ES-I3 (cell line): ENCODE results near the gene HOXD11.
A peak's percentile ranks its signal among the peaks of the same experiment; 100 is the strongest.

ENCODE experiments used
- H3K36me3 ChIP-seq: 2 replicates; pipeline ENCODE4 v1.6.1; 2013; ENCODE audit warnings: mild to moderate bottlenecking, low read length, control low read depth, moderate library complexity; ENCODE audit not compliant: insufficient read depth
- H3K4me1 ChIP-seq: 2 replicates; pipeline ENCODE4 v1.6.1; 2013; ENCODE audit warnings: mild to moderate bottlenecking, control low read depth, low read length; ENCODE audit not compliant: insufficient read depth
- H3K9ac ChIP-seq: 2 replicates; pipeline ENCODE4 v1.6.1; 2013; ENCODE audit warnings: low read depth, mild to moderate bottlenecking, low read length, moderate library complexity
- H3K9me3 ChIP-seq: 2 replicates; pipeline ENCODE4 v1.6.1; 2013; ENCODE audit warnings: mild to moderate bottlenecking, low read length, moderate library complexity; ENCODE audit not compliant: control insufficient read depth, insufficient read depth

Gene HOXD11

DNA sequence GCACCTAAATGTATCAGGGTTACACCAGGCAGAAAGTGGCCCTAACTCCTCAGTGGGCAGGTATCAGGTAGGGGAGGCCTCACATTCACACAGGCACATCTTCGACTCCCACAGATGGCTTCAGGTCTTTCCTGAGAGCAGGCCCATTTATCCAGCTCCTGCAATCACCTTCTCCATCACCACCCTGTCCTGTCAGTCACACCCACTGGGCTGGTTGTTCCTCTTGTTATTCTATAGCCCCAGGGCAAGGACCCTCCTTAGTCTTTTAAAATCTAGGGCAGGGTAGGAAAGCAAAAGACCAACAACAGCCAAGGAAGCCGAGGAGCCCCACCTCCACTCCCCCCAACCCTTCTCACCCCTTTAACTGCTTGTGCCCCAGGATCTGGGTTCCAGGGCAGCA, 35.2 kb downstream of the HOXD11 start:
- Histone ChIP-seq H3K36me3 (no peaks in the 10 kb centered on the region), H3K9me3 (no peaks in the 10 kb centered on the region), H3K4me1 (no peaks in the 10 kb centered on the region), H3K9ac (no peak overlapping the region)

DNA sequence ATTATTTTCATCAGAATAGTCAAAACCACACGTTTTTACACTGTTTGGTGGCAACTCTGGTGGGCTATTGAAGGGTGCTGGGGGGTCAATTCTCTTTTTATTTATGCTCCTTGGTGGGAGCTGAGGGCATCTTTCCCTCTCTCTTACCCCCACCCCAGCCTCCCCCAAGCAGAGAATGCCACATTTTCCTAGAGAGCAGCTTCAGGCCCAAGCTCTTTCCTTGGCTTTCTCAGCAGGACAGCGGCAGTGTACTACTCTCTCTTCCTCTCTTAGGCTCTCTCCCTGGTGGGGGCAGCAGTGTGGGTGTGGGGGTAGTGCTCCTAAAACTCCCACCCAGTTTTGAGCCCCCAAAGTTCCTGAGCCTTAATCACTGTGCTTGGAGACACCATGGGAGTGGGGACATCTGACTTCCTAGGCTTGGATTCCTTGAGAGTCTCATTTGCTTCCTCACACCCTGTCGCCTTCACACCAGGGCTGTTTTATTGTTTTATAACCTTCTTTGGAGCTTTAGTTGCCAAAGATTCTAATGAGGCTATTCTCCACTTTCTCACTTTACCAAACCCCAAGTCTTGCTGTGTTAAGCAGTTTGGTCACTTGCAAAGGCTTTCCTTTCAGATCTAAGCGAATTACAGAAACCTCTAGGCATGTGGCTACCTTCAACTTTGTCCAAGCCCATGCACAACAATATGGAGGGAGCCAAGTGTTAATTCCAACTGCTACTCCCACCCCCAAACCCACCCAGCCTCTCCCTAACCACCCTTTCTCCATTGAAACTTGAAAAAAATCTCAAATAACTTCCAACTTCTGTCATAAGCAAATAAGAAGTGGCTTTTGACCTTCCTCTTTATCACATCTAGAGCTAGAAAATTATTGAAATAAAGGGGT, 38.2 kb downstream of the HOXD11 start:
- Histone ChIP-seq H3K36me3 (no peaks in the 10 kb centered on the region), H3K9ac (no peak overlapping the region), H3K9me3 (no peaks in the 10 kb centered on the region), H3K4me1 (no peaks in the 10 kb centered on the region)

DNA sequence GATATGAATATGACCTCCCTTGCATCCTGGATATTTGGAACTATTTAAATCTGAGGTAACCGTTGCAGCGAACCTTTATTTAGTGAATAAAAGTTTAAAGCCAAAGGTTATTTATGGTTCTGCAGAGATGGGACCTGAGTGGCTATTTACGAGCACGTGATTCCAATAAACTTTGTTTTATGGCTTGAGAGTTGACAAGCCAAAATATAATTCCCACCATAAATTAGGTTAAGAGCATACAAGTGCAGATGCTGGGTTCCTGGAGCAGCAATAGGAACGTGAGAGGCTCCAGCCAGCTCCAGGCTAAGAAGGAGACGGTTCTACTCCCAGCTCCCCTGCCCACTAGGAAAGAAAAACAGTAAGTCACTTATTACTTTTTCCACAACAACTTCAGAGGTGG, 39.0 kb downstream of the HOXD11 start:
- no peaks in the 10 kb centered on the region for H3K36me3 ChIP-seq
- no peaks in the 10 kb centered on the region for H3K4me1 ChIP-seq
- H3K9me3 ChIP-seq, result no peaks in the 10 kb centered on the region
- no peak overlapping the region for H3K9ac ChIP-seq

DNA sequence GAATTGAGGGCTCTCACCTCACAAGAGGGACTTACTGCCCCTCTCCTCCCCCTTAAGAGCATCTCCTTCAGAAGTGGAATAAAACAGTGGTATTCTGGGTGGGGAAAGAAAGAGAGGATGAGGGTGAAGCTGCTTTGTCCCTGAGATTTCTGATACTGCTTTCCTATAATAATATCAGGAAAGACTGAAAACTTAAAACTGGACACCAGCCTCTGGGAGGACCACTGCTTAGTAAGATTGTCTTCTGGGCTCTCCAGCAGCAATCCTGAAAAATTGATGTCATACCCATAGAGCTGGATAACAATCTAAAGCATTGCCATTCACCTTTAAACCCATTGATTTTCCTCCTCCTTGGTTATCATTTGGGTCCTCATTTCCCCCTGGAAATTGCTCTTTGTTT, 39.6 kb downstream of the HOXD11 start:
- Histone ChIP-seq H3K36me3 (no peaks in the 10 kb centered on the region), H3K9ac (no peak overlapping the region), H3K9me3 (no peaks in the 10 kb centered on the region)

DNA sequence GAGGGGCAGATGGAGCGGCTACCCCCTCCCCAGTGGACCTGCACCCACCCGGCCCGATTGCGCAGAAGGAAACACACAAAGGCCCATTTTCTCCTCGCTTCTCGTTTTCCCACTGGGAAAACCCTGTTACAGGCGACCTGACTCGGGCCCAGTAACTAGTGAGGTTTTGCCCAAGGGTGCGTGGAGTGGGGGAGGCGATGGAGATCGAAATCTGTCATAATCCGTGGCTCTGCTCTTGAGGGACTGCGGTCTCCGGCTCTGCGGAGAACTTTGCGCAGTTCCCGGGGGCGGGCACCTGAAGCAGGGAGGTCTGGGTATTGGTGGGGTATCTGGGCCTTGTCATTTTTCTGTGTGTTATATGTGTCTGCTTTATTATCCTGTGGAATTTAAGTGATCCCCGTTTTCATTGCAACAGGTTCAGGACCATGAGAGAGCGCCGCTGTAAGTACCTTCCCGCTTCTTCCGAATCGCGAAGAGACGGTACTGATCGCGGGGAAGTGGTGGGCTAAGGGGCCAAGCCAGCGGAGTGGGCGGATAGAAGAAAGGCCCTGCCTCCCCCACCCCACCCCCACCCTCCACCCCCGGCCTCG, 40.2 kb downstream of the HOXD11 start:
- Histone ChIP-seq H3K9ac (no peak overlapping the region), H3K4me1 (no peaks in the 10 kb centered on the region), H3K36me3 (no peaks in the 10 kb centered on the region), H3K9me3 (no peaks in the 10 kb centered on the region)

More for the DNA sequence above, 39.6 kb downstream of the HOXD11 start:
- H3K4me1 ChIP-seq, result no peaks in the 10 kb centered on the region

DNA sequence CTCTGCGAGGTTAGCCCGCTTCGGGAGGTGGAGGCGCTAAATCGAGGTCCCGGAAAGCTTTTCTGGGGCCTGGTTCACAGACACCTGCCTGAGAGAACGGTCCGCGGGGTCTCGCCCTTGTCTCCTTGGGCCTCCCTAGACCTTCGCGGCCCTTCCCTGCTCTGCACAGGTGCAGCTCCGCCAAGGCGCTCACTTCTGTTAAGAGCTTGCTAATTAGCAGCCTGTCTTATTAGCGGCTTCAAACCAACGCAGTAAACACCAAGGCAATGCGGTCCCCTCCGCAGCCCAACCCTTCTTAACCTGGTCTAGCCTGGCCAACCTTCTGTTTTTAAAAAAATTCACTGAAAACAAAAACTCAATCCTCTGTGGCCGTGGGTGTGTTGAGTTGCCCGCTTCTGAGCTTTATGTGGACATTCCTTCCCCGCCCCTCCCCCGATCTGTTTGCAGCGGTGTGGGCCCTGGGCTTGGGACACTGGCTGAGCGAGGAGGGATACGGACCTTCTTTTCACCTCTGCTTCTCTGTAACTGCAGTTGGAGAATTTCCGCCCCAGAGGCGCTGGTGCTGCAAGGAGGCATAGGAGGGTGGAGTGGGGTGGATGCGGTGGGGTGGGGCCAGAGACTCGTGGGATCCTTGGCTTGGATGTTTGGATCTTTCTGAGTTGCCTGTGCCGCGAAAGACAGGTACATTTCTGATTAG, 40.9 kb downstream of the HOXD11 start:
- H3K9ac ChIP-seq, result no peak overlapping the region
- no peaks in the 10 kb centered on the region for H3K4me1 ChIP-seq
- no peaks in the 10 kb centered on the region for H3K36me3 ChIP-seq
- no peaks in the 10 kb centered on the region for H3K9me3 ChIP-seq

DNA sequence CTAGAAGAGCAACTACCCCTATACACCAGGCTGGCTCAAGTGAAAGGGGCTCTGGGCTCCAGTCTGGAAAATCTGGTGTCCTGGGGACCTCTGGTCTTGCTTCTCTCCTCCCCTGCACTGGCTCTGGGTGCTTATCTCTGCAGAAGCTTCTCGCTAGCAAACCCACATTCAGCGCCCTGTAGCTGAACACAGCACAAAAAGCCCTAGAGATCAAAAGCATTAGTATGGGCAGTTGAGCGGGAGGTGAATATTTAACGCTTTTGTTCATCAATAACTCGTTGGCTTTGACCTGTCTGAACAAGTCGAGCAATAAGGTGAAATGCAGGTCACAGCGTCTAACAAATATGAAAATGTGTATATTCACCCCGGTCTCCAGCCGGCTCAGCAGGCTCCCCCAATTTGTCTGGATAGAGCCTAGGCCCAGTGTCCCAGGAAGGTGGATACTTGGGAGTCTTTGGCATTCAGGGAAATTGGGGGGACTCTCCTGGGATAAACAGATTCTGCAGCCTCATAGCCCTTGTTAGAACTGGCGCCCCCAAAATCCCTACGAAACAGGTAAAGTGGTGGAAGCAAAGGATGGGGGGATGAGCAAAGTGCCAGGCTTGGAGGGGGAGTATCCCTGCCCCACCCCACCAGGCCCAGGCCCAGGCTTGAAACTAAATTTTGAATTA, 41.8 kb downstream of the HOXD11 start:
- Histone ChIP-seq H3K9ac (no peak overlapping the region), H3K9me3 (no peaks in the 10 kb centered on the region), H3K4me1 (no peaks in the 10 kb centered on the region), H3K36me3 (no peaks in the 10 kb centered on the region)

DNA sequence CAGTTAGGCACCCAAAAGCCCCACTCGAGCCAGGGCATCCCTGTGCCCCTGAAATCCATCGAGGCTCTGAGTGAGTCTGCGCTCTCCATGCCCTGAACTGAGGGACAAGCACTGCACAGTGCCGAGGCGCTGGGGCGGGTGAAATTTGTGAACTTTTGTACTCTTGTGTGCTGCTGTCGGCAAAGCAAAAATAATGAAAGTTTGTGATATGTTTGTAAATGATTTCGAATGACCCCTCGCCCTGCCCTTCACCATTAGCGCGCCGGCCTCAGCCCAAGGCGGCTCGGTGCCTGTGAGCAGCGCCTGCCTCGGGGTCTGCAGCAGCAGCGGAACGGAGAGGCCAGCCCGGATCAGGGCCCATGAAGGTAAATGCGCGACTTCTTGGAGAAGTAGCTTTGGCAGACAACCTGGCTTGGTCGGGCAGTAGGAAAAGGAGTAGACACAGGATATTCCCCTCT, 42.4 kb downstream of the HOXD11 start:
- no peaks in the 10 kb centered on the region for H3K36me3 ChIP-seq

DNA sequence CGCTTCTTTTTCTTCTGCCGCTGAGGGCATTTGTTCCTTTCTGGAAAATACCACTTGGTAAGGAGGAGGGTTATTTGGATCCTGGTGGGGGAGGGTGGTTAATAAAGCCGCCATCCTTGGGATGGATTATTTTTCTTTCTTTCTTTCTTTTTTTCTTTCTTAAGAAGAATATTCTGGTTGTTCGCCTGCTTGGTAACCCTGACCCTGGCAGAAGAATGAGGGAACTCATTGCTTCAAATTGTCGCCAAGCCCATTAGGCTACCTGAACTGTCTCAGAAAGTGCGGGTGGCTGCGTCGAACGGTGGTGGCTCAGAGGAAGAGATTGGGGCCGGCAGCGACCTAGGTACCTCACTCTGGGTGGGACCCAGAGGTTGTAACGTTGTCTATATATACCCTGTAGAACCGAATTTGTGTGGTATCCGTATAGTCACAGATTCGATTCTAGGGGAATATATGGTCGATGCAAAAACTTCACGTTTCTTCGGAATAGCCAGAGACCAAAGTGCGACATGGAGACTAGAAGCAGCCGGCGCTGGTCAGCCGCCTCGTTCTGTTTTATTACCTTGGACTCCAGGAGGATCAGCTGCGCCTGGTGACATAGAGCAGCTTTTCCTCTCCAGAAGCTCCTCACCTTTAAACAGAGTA, 43.0 kb downstream of the HOXD11 start:
- H3K9ac ChIP-seq, result no peak overlapping the region
- no peaks in the 10 kb centered on the region for H3K9me3 ChIP-seq
- no peaks in the 10 kb centered on the region for H3K36me3 ChIP-seq
- H3K4me1 ChIP-seq, result no peaks in the 10 kb centered on the region

More for the DNA sequence above, 42.4 kb downstream of the HOXD11 start:
- H3K4me1 ChIP-seq, result no peaks in the 10 kb centered on the region
- H3K9ac ChIP-seq, result no peak overlapping the region
- H3K9me3 ChIP-seq, result no peaks in the 10 kb centered on the region

DNA sequence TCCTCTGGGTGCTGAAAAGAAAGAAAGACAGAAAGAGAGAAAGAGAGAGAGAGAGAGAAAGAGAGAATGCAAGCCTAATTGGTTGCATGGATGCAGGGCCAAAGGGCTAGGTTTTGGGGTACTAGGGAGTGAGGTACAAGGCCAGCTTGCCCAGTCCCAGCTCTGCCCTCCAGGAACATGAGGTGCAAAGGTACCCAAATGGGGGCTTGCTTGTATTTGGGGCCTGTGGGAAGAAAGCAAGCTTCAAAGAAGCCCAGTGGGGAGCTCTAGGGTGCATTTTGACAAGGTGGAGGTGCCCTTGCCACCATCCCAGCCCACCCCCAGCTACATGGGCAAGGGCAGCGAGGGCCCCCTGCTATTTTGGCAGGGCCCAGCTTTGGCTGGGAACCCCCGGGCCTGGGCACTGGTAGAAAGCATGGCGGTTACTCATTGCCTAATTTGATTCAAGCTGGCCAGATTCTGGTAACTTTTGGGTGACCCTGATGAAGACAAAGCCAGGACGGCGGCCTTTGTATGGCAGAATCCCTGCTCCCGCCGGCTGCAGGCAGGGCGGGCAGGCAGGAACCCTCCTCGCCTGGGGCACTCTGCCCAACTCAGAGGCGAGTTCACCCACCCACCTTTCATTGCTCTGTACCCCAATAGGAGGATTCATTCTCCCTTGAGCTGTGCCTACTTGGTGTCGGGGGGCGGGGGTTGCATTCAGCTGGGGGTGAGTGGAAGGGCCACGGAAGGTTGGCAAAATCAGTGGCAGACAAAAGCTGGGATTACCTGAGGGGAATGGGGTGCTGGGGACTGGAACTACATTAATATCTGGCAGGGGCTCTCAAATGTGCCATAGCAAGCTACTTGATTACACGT, 43.7 kb downstream of the HOXD11 start:
- H3K36me3 ChIP-seq, result no peaks in the 10 kb centered on the region
- no peak overlapping the region for H3K9ac ChIP-seq
- no peaks in the 10 kb centered on the region for H3K9me3 ChIP-seq
- H3K4me1 ChIP-seq, result no peaks in the 10 kb centered on the region

DNA sequence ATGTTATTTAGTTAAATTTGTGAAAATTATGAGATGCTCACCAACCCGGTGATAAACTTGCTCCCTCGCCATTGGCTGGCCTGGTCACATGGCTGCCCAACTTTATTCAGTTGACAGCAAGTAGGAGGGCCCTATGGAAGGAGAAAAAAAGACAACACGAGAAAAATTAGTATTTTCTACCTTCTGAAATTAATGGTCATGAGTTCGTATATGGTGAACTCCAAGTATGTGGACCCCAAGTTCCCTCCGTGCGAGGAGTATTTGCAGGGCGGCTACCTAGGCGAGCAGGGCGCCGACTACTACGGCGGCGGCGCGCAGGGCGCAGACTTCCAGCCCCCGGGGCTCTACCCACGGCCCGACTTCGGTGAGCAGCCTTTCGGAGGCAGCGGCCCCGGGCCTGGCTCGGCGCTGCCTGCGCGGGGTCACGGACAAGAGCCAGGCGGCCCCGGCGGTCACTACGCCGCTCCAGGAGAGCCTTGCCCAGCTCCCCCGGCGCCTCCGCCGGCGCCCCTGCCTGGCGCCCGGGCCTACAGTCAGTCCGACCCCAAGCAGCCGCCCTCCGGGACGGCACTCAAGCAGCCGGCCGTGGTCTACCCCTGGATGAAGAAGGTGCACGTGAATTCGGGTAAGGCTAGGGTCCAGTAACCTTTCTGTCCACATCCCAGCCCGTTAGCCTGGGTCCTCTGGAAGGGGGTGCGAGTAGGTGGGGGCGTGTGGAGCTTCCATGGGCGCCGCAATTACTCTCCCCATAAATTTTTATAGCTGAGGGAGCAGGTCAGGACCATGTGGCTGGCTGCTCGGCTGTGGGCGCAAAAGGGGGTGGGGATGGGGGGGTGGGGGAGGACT, 44.6 kb downstream of the HOXD11 start, which contains the start of gene HOXD4:
Gene HOXD4 (plus strand): TSS at position 109 of the 846 bp plus-strand sequence. CDS start 84 bp downstream, at position 193.
- Histone ChIP-seq H3K36me3 (no peaks in the 10 kb centered on the region), H3K4me1 (no peaks in the 10 kb centered on the region), H3K9me3 (no peaks in the 10 kb centered on the region), H3K9ac (peak within 1 kb of the TSS; percentile 28; the same call in 1 of the 2 replicates)

DNA sequence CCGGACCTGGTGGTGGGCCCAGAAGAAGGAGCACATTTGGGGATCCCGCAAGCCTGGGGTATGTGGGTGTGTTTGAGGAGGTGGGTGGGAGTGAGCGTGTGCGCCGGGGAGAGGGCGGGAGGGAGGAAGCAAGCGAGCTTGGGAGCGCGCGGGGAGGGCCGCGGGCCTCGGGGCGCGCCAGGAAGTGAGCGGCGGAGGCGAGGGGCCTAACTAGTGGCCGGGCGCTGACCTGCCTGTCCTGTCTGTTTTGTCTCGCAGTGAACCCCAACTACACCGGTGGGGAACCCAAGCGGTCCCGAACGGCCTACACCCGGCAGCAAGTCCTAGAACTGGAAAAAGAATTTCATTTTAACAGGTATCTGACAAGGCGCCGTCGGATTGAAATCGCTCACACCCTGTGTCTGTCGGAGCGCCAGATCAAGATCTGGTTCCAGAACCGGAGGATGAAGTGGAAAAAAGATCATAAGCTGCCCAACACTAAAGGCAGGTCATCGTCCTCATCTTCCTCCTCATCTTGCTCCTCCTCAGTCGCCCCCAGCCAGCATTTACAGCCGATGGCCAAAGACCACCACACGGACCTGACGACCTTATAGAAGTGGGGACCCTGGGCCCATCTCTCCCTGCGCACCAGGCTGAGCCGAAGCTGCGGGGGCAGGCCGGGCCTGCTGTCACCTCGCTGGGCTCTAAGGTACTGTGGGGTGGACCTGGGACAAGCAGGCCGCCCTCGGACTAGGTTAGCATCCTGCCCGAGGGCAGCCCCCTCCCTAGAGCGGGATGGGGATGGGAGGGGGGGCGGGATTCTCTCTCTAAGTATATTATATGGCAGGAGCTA, 45.5 kb downstream of the HOXD11 start:
- Histone ChIP-seq H3K9ac (peak overlapping the region; percentile 11; the same call in 1 of the 2 replicates), H3K36me3 (no peaks in the 10 kb centered on the region), H3K9me3 (no peaks in the 10 kb centered on the region), H3K4me1 (no peaks in the 10 kb centered on the region)
